ENCODE measurements around the gene CAPZA2. TPM values are rescaled to one million over a fixed set of nuclear protein-coding genes. Genes with fewer than 3 reads are reported as not detected.
A peak's percentile ranks its signal among the peaks of the same experiment; 100 is the strongest.

Gene CAPZA2
- total and polyA plus RNA-seq, 2 experiments from 2014 or later, result 49.1 to 106 TPM

DNA sequence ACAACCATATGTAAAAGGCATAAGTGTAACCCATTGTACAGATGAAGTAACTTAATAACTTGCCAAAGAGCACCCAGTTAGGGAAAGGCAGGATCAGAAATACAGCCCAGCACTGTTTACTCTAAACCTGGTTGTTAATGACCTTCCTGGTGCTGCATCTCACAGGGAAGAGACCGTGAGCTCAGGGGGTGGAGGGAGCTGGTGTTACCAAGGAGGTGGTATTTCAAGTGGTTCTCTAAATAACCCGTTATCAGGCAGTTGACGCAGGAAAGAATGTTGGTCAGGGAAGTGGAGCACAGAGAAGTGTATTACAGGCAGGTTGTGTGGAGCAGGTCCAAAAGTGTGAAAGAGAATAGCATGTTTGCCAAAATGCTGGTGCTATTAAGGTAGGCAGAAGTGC is 86.5 kb downstream of the CAPZA2 start:
- Mint-ChIP-seq H3K4me3 (no peak overlapping the region), H3K27ac (no peak overlapping the region), H3K4me1 (peaks cover 10% of the 10 kb centered on the region), H3K9me3 (no peaks in the 10 kb centered on the region), H3K27me3 (ENCODE audit: insufficient read depth, low read depth, poor library complexity) (peaks cover 2% of the 10 kb centered on the region), H3K36me3 (ENCODE audit: low read depth) (no peaks in the 10 kb centered on the region)
- H3K9me2 ChIP-seq (ENCODE audit: insufficient read depth), result no peaks in the 10 kb centered on the region
- no peaks in the 10 kb centered on the region for H3F3A ChIP-seq (replicated peaks; ENCODE audit: low read depth)
- ATAC-seq, result no peak
- no peak for DNase-seq (ENCODE audit: low spot score)
- H3K4me1 ChIP-seq (ENCODE audit: insufficient read depth), result peaks cover 13% of the 10 kb centered on the region
- 0 out of 2 replicates have a peak overlapping the region, but pooled peaks have one; percentile 7 for H2AFZ ChIP-seq
- no peaks in the 10 kb centered on the region for H3K36me3 ChIP-seq (ENCODE audit: insufficient read depth)
- H3K4me2 ChIP-seq, result no peak overlapping the region
- no peaks in the 10 kb centered on the region for H3K27me3 ChIP-seq (ENCODE audit: insufficient read depth)
- no peaks in the 10 kb centered on the region for H4K20me1 ChIP-seq (replicated peaks; ENCODE audit: insufficient read depth)
- H3K79me2 ChIP-seq (replicated peaks; ENCODE audit: insufficient read depth), result no peaks in the 10 kb centered on the region
- TF ChIP-seq NANOG (IDR thresholded peaks at IDR 0.05; ENCODE audit: borderline replicate concordance), result no peak
- TF ChIP-seq, protein P1, sequence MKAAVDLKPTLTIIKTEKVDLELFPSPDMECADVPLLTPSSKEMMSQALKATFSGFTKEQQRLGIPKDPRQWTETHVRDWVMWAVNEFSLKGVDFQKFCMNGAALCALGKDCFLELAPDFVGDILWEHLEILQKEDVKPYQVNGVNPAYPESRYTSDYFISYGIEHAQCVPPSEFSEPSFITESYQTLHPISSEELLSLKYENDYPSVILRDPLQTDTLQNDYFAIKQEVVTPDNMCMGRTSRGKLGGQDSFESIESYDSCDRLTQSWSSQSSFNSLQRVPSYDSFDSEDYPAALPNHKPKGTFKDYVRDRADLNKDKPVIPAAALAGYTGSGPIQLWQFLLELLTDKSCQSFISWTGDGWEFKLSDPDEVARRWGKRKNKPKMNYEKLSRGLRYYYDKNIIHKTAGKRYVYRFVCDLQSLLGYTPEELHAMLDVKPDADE (IDR thresholded peaks at IDR 0.05), result no peak
- no peak for TF ChIP-seq JUNB (IDR thresholded peaks at IDR 0.05; ENCODE audit: unreplicated experiment)
- TF ChIP-seq, protein P2, sequence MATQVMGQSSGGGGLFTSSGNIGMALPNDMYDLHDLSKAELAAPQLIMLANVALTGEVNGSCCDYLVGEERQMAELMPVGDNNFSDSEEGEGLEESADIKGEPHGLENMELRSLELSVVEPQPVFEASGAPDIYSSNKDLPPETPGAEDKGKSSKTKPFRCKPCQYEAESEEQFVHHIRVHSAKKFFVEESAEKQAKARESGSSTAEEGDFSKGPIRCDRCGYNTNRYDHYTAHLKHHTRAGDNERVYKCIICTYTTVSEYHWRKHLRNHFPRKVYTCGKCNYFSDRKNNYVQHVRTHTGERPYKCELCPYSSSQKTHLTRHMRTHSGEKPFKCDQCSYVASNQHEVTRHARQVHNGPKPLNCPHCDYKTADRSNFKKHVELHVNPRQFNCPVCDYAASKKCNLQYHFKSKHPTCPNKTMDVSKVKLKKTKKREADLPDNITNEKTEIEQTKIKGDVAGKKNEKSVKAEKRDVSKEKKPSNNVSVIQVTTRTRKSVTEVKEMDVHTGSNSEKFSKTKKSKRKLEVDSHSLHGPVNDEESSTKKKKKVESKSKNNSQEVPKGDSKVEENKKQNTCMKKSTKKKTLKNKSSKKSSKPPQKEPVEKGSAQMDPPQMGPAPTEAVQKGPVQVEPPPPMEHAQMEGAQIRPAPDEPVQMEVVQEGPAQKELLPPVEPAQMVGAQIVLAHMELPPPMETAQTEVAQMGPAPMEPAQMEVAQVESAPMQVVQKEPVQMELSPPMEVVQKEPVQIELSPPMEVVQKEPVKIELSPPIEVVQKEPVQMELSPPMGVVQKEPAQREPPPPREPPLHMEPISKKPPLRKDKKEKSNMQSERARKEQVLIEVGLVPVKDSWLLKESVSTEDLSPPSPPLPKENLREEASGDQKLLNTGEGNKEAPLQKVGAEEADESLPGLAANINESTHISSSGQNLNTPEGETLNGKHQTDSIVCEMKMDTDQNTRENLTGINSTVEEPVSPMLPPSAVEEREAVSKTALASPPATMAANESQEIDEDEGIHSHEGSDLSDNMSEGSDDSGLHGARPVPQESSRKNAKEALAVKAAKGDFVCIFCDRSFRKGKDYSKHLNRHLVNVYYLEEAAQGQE (IDR thresholded peaks at IDR 0.05; ENCODE audit: unreplicated experiment), result no peak
- no peak for TF ChIP-seq ZNF331 (CRISPR knock-in tag; IDR thresholded peaks at IDR 0.05; ENCODE audit: low read depth)
- H3K4me3 ChIP-seq, result no peak overlapping the region
- no peak overlapping the region for H3K27ac ChIP-seq (ENCODE audit: low read depth)

DNA sequence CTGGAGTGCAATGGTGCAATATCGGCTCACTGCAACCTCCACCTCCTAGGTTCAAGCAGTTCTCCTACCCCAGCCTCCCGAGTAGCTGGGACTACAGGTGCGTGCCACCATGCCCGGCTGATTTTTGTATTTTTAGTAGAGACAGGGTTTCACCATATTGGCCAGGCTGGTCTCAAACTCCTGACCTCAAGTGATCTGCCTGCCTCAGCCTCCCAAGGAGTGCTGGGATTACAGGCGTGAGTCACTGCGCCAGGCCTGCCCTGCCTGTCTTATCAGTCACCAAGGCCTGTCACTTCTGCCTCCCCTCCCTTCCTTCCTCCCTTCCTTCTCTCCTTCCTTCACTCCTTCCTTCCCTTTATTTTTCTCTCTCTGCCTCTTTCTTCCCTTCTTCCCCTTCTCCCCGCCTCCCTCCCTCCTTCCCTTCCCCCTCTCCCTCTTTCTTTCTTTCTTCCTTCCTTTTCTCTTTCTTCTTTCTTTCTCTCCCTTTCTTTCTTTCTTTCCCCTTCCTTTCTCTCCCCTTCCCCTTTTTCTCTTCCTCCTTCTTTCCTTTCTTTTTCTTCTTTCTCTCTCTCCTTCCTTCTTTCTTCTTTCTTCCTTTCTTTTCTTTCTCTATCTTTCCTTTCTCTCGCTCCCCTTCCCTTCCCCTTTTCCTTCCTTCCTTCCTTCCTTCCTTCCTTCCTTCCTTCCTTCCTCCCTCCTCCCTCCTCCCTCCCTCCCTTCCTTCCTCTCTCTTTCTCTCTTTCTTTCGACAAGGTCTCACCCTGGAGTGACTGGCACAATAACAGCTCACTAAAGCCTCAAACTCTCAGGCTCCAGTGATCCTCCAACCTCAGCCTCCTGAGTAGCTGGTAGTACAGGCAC is 87.8 kb downstream of the CAPZA2 start:
- Mint-ChIP-seq H3K27me3 (ENCODE audit: insufficient read depth, low read depth, poor library complexity) (peaks cover 6% of the 10 kb centered on the region), H3K9me3 (no peaks in the 10 kb centered on the region), H3K36me3 (ENCODE audit: low read depth) (peaks cover 3% of the 10 kb centered on the region; the same call in 1 of the 3 replicates), H3K27ac (no peak overlapping the region), H3K4me1 (peaks cover 16% of the 10 kb centered on the region), H3K4me3 (no peak overlapping the region)
- H4K20me1 ChIP-seq (replicated peaks; ENCODE audit: insufficient read depth), result no peaks in the 10 kb centered on the region
- no peak overlapping the region for H3K4me3 ChIP-seq
- no peaks in the 10 kb centered on the region for H3K36me3 ChIP-seq (ENCODE audit: insufficient read depth)
- H3K27ac ChIP-seq (ENCODE audit: low read depth), result no peak overlapping the region
- H3K79me2 ChIP-seq (replicated peaks; ENCODE audit: insufficient read depth), result peaks cover 7% of the 10 kb centered on the region
- no peak overlapping the region for H2AFZ ChIP-seq
- no peaks in the 10 kb centered on the region for H3K9me2 ChIP-seq (ENCODE audit: insufficient read depth)
- DNase-seq (ENCODE audit: low spot score), result no peak
- no peak overlapping the region for H3K4me2 ChIP-seq
- peaks cover 19% of the 10 kb centered on the region for H3K4me1 ChIP-seq (ENCODE audit: insufficient read depth)
- H3F3A ChIP-seq (replicated peaks; ENCODE audit: low read depth), result no peaks in the 10 kb centered on the region
- no peak for ATAC-seq
- no peaks in the 10 kb centered on the region for H3K27me3 ChIP-seq (ENCODE audit: insufficient read depth)
- TF ChIP-seq EZH2 (IDR thresholded peaks at IDR 0.05; ENCODE audit: low read depth, unreplicated experiment), result no peak
- TF ChIP-seq ZNF331 (CRISPR knock-in tag; IDR thresholded peaks at IDR 0.05; ENCODE audit: low read depth), result no peak
- TF ChIP-seq, protein P2 (IDR thresholded peaks at IDR 0.05; ENCODE audit: unreplicated experiment), result no peak
- TF ChIP-seq, protein P3, sequence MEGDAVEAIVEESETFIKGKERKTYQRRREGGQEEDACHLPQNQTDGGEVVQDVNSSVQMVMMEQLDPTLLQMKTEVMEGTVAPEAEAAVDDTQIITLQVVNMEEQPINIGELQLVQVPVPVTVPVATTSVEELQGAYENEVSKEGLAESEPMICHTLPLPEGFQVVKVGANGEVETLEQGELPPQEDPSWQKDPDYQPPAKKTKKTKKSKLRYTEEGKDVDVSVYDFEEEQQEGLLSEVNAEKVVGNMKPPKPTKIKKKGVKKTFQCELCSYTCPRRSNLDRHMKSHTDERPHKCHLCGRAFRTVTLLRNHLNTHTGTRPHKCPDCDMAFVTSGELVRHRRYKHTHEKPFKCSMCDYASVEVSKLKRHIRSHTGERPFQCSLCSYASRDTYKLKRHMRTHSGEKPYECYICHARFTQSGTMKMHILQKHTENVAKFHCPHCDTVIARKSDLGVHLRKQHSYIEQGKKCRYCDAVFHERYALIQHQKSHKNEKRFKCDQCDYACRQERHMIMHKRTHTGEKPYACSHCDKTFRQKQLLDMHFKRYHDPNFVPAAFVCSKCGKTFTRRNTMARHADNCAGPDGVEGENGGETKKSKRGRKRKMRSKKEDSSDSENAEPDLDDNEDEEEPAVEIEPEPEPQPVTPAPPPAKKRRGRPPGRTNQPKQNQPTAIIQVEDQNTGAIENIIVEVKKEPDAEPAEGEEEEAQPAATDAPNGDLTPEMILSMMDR (conservative IDR thresholded peaks at IDR 0.05; ENCODE audit: low read depth in 2 of 2), result no peak
- no peak for TF ChIP-seq CREB1 (CRISPR knock-in tag; IDR thresholded peaks at IDR 0.05; ENCODE audit: low read depth)

All from GM23338 (cell line).